HG02884 (cell line): ENCODE results near the gene POFUT1.
"Not testable (repeated sequence)": the region's sequence is repeated elsewhere in the genome, so short reads cannot be mapped to it uniquely, and the experiment has no call there.

Experiments
- ATAC-seq: cut with Tn5 transposase; IDR thresholded peaks from one replicate; pipeline ENCODE4 v1.9.1; 2021; ENCODE audit warnings: mild to moderate bottlenecking, moderate library complexity; ENCODE audit not compliant: unreplicated experiment

Gene POFUT1

GRCh38 chr20:32271620-32272019, 63.9 kb downstream of the POFUT1 start:
- ATAC-seq: no peak

GRCh38 chr20:32274359-32274758, 66.7 kb downstream of the POFUT1 start:
- no peak for ATAC-seq

GRCh38 chr20:32275163-32275562, 67.5 kb downstream of the POFUT1 start:
- not testable (repeated sequence) for ATAC-seq

GRCh38 chr20:32277361-32278198, 69.9 kb downstream of the POFUT1 start, which contains the start of gene KIF3B:
TSS of gene KIF3B (plus strand) at chr20:32277651. CDS start at chr20:32309778, 32,127 bp downstream.
- ATAC-seq: peak; percentile 56

- ATAC-seq: peak; percentile 55
Measured at GRCh38 chr20:32278199-32278643, 70.5 kb downstream of the POFUT1 start.

- ATAC-seq: no peak
Measured at GRCh38 chr20:32281711-32282110, 74.0 kb downstream of the POFUT1 start.

GRCh38 chr20:32282461-32282860, 74.8 kb downstream of the POFUT1 start:
- ATAC-seq: no peak

GRCh38 chr20:32285082-32285620, 77.5 kb downstream of the POFUT1 start:
- no peak for ATAC-seq

GRCh38 chr20:32285621-32286371, 78.1 kb downstream of the POFUT1 start:
- peak; percentile 59 for ATAC-seq

- no peak for ATAC-seq
Measured at GRCh38 chr20:32287231-32287638, 79.6 kb downstream of the POFUT1 start.
